Transverse colon (tissue), 4 donors: ENCODE data around the gene NOL9.

Experiments used
- CTCF ChIP-seq, 5 experiments: fragments of 200-600 bp in 3 of 5; fragments of 450-650 bp in 2 of 5; sonication (generic) in 3 of 5; IDR thresholded peaks; 1 replicate in 2 of 5; 2 replicates in 3 of 5; pipeline ENCODE4 v1.5.1; 2016 to 2017; ENCODE audit warnings: antibody characterized with exemption in 5 of 5, inconsistent platforms in 3 of 5, mild to moderate bottlenecking in 2 of 5, moderate library complexity in 1 of 5
- EP300 ChIP-seq: sonication (generic); formaldehyde crosslinking; IDR thresholded peaks from one replicate; pipeline ENCODE4 v1.6.1; 2017; ENCODE audit warnings: antibody characterized with exemption, low read depth
- POLR2A ChIP-seq: fragments of 450-650 bp; IDR thresholded peaks from one replicate; pipeline ENCODE4 v1.6.1; 2016; ENCODE audit warnings: antibody characterized with exemption, mild to moderate bottlenecking, moderate library complexity
- POLR2AphosphoS5 ChIP-seq, 3 donors: sonication (generic); formaldehyde crosslinking; IDR thresholded peaks; one replicate each; pipeline ENCODE4 v1.6.1; 2016; ENCODE audit warnings: antibody characterized with exemption in 3 of 3

GRCh38 chr1:6497215-6497866, 57.0 kb downstream of the NOL9 start:
- TF ChIP-seq POLR2AphosphoS5 (IDR thresholded peaks at IDR 0.05) (no peak), CTCF (IDR thresholded peaks at IDR 0.05) (no peak), POLR2A (no peak), EP300 (no peak)
